GM10266 (cell line): Measurements from ENCODE around the gene ATXN3.
A peak's percentile ranks its signal among the peaks of the same experiment; 100 is the strongest.

Source experiments
- DNase-seq: peaks from one replicate; pipeline ENCODE4 v3.0.0; 2012; ENCODE audit errors: extremely low spot score
- TF ChIP-seq, protein P1 (sequence below): IDR thresholded peaks from 2 replicates; pipeline ENCODE4 v1.5.1; 2012; ENCODE audit warnings: mild to moderate bottlenecking, low read depth; ENCODE audit not compliant: control insufficient read depth, insufficient read depth; ENCODE audit errors: missing control alignments

The ATXN3 gene

DNA sequence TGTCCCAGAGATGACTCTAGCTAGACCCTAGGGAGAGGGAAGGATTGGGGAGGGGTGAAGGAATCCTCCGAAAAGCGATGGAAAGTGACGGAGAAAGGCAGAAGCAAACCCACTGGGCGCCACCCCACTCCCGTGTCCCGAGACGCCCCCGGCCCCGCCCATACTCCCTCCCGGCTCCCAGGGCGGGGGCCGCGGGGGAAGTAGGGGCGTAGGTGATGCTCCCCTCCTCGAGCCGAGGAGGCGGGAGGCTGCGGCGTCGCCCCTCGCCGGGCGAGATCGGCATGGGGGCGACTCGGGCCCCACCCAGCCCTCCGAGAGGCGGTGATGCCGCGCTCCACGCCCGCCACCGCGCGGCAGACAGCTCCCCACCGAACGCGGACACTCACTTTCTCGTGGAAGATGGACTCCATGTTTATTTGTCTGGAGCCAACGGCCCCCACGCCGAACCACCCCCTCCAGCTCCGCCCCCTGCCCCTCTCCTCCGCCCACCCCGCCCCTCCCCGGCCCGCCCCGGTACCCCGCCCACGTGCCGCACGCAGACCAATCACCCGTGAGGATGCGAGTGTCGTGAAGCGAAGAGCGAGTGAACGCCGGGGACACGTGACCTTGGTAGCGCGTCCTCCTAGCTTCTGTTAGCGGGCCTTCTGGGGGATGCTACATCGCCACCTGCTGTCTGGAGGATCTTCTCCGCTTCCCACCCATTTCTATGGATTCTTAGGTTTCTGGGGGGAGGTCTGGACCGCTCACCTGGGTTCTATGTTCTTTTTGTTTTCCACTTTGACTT is at the start of gene ATXN3:
TSS of gene ATXN3 (minus strand) at position 440 of the 784 bp plus-strand sequence. CDS start at position 410, 30 bp downstream.
- peak; percentile 95 for DNase-seq
- TF ChIP-seq, protein P1, sequence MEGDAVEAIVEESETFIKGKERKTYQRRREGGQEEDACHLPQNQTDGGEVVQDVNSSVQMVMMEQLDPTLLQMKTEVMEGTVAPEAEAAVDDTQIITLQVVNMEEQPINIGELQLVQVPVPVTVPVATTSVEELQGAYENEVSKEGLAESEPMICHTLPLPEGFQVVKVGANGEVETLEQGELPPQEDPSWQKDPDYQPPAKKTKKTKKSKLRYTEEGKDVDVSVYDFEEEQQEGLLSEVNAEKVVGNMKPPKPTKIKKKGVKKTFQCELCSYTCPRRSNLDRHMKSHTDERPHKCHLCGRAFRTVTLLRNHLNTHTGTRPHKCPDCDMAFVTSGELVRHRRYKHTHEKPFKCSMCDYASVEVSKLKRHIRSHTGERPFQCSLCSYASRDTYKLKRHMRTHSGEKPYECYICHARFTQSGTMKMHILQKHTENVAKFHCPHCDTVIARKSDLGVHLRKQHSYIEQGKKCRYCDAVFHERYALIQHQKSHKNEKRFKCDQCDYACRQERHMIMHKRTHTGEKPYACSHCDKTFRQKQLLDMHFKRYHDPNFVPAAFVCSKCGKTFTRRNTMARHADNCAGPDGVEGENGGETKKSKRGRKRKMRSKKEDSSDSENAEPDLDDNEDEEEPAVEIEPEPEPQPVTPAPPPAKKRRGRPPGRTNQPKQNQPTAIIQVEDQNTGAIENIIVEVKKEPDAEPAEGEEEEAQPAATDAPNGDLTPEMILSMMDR, result peak; percentile 82

GRCh38 chr14:92154283-92154942 is 48.0 kb upstream of the ATXN3 start:
- DNase-seq, result no peak
- TF ChIP-seq, protein P1, result no peak

- no peak for DNase-seq
- TF ChIP-seq, protein P1, result no peak
These were observed 47.2 kb upstream of the ATXN3 start for GRCh38 chr14:92153581-92153980.

- TF ChIP-seq, protein P1, result no peak
- DNase-seq, result no peak
These were observed 38.3 kb upstream of the ATXN3 start for GRCh38 chr14:92144708-92145107.

GRCh38 chr14:92143962-92144361 is 37.6 kb upstream of the ATXN3 start:
- TF ChIP-seq, protein P1, result no peak
- no peak for DNase-seq

GRCh38 chr14:92143309-92143708 is 36.9 kb upstream of the ATXN3 start:
- TF ChIP-seq, protein P1, result no peak

GRCh38 chr14:92135269-92135668 is 28.9 kb upstream of the ATXN3 start:
- TF ChIP-seq, protein P1, result peak; percentile 55
- no peak for DNase-seq

More at GRCh38 chr14:92143309-92143708, 36.9 kb upstream of the ATXN3 start:
- DNase-seq, result no peak
